Omental fat pad (tissue), 4 donors: Measurements from ENCODE around the gene ZP1. TPM values are rescaled to one million over a fixed set of nuclear protein-coding genes. Genes with fewer than 3 reads are reported as not detected.

Experiments used
- ATAC-seq: fragments of 150-250 bp; one replicate; pipeline ENCODE4 v1.9.1; 2016; ENCODE audit warnings: mild to moderate bottlenecking, moderate library complexity; ENCODE audit not compliant: low FRiP score
- DNase-seq: peaks from one replicate; pipeline ENCODE4 v3.0.0-alpha.2; 2019; ENCODE audit warnings: low spot score
- total RNA-seq, 4 donors: library from RNA; depleted of rRNA; stranded (reverse); fragments of >200 nt; gene quantifications; one replicate each; pipeline ENCODE4 v1.1.0, GENCODE V29; 2016
- TF ChIP-seq, protein P1 (sequence below), 3 donors: fragments of 450-650 bp; IDR thresholded peaks; one replicate each; pipeline ENCODE4 v1.5.1; 2016 to 2017; ENCODE audit warnings: antibody characterized with exemption in 3 of 3, mild to moderate bottlenecking in 3 of 3, moderate library complexity in 2 of 3

ZP1 gene
- total RNA-seq, 4 donors from 2014 or later, result 2.2 to 3.0 TPM; not detected in 2

DNA sequence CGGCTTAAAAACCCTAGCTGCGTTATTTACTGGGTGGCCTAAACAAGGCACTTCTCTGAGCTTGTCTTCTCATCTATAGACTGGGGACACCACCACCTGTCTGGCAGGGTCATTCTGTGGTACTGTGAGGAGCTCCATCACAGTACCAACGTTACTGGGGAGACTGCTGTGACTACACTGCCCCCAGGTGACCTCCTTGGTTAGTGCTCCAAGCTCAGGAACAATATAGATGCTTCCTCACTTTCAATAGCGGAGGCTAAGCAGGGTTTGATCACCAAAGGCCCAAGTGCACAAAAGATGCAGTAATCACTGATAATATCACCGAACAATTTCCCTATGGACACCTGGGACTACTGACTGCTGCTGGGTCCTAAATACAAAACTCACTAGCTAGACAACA is 20.2 kb downstream of the ZP1 start:
- TF ChIP-seq, protein P1, sequence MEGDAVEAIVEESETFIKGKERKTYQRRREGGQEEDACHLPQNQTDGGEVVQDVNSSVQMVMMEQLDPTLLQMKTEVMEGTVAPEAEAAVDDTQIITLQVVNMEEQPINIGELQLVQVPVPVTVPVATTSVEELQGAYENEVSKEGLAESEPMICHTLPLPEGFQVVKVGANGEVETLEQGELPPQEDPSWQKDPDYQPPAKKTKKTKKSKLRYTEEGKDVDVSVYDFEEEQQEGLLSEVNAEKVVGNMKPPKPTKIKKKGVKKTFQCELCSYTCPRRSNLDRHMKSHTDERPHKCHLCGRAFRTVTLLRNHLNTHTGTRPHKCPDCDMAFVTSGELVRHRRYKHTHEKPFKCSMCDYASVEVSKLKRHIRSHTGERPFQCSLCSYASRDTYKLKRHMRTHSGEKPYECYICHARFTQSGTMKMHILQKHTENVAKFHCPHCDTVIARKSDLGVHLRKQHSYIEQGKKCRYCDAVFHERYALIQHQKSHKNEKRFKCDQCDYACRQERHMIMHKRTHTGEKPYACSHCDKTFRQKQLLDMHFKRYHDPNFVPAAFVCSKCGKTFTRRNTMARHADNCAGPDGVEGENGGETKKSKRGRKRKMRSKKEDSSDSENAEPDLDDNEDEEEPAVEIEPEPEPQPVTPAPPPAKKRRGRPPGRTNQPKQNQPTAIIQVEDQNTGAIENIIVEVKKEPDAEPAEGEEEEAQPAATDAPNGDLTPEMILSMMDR (IDR thresholded peaks at IDR 0.05), result no peak
- DNase-seq, result no peak
- ATAC-seq, result no peak

DNA sequence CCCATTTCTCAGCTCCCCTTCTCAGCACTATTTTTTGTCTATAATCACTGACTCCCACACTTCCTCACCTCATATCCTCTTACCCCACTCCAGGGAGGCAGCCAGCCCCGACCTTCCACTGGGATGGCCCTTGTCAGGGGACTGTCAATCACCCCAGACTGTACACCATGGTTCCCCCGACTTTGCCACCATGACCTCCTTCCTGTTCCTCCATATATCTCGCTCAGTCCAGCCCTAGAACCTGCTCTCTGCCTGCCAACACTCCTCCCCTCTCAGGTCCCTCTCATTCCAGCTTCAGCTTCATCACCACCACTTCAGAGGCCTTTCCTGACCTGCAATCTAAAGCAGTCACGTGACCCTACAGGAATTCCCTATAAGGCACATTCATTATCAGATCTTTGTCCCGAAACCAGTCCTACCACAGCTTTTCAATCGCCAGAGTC is 22.5 kb downstream of the ZP1 start:
- no peak for DNase-seq
- ATAC-seq, result no peak
- TF ChIP-seq, protein P1 (IDR thresholded peaks at IDR 0.05), result no peak

DNA sequence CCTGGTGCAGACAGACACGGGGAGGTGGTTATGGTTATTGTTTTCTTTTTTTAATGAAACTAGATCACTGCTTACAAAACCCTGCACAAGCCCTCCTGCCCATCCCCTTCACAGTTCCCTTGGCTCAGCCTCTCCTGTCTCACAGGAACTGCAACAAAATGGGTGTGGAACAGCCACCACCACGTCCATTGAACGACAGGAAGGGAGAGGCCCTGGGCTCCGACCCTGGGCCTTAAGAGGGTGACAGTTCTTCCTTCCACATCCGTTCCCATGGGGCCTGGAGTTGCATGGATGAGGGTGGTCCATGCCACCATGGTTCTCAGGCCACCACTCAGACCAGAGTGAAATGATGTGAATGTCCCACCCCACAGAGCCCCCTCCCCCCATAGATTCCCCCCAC is 23.4 kb downstream of the ZP1 start:
- DNase-seq, result no peak
- TF ChIP-seq, protein P1 (IDR thresholded peaks at IDR 0.05), result no peak
- no peak for ATAC-seq

DNA sequence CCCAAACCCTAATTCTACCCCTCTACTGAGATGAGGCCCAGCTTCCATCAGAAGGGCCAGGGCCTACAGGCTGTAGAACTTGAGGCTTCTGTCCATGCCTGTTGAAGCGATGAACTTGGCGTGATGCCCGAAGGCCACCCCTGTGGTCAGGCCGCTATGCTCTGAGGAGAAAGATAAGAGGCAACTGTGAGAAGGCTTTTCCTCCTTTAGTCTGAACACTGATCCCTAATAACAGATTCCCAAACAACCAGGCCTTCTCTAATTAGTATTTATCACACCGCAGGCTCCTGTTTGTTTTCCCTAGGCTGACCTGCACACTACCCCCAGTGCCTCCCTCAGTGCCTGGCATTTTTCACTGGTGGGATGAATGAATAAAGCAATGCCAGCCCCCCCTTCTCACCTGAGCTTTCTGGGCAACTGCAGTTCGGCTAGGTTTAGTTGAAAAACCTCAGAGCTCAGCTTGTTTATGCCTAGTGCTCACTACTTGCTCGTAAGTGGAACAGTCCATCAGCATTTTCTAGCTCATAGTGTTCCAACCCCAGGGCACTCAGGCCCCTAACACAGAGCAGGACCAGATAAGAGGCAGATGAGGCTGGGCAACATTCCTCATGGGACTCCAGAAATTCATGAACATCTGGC is 23.9 kb downstream of the ZP1 start:
- DNase-seq (no peak), ATAC-seq (no peak)
- TF ChIP-seq, protein P1 (IDR thresholded peaks at IDR 0.05), result no peak

DNA sequence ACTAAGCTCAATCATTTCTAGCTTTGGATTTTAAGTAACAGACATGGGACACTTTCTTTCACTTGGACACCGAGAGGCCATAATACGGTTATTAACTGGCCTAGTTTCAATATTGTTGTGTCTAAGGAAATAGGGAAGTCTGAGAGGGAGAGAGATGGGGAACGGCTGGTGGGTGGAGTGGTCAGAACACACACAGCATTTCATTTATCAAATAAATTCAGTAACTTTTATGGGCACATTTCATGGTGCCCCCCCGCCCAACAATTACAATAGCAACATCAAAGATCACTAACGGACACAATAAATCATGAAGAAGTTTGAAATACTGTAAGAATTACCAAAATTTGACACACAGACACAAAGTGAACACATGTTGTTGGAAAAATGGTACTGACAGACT is 28.3 kb downstream of the ZP1 start:
- ATAC-seq (no peak), DNase-seq (no peak)
- TF ChIP-seq, protein P1 (IDR thresholded peaks at IDR 0.05), result no peak

DNA sequence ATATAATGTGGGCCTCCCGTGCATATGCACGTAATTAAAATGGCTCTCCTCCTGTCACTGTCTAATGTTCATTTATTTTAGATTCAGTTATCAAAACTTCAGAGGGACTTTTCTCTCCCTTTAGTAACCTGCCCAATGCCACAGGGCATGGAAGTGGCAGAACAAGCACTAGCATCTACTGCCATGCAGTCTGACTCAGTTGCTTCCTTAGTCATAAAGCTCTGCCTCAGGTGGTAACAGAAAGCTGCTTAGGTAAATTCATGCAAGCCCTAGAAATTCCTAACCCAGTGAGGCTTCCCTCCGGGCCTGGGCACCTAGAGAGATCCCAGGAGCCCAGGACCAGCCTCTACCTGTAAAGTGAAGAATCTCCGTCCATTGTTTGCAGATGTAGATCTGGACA is 30.2 kb downstream of the ZP1 start:
- ATAC-seq, result no peak
- DNase-seq, result no peak
- TF ChIP-seq, protein P1 (IDR thresholded peaks at IDR 0.05), result no peak
